Gastroesophageal sphincter (tissue), 3 donors: ENCODE results near the gene KCNN2.

ENCODE experiments used
- CTCF ChIP-seq, 4 experiments: fragments of 200-600 bp in 2 of 4; fragments of 450-650 bp in 2 of 4; sonication (generic) in 1 of 4; IDR thresholded peaks; one replicate each; pipeline ENCODE4 v1.5.1; 2017 to 2019; ENCODE audit warnings: antibody characterized with exemption in 4 of 4, mild to moderate bottlenecking in 2 of 4, moderate library complexity in 2 of 4
- EP300 ChIP-seq: sonication (generic); formaldehyde crosslinking; IDR thresholded peaks from one replicate; pipeline ENCODE4 v1.6.1; 2017; ENCODE audit warnings: antibody characterized with exemption, mild to moderate bottlenecking
- POLR2A ChIP-seq, 2 donors: fragments of 450-650 bp; IDR thresholded peaks; one replicate each; pipeline ENCODE4 v1.6.1; 2017; ENCODE audit warnings: antibody characterized with exemption in 2 of 2, mild to moderate bottlenecking in 2 of 2, moderate library complexity in 1 of 2
- POLR2AphosphoS5 ChIP-seq: sonication (generic); formaldehyde crosslinking; IDR thresholded peaks from one replicate; pipeline ENCODE4 v1.6.1; 2017; ENCODE audit warnings: antibody characterized with exemption

- no peak for TF ChIP-seq CTCF (IDR thresholded peaks at IDR 0.05)
- TF ChIP-seq POLR2A (IDR thresholded peaks at IDR 0.05): no peak
- no peak for TF ChIP-seq EP300
- TF ChIP-seq POLR2AphosphoS5: no peak
Observed at GRCh38 chr5:114435220-114435481, 73.3 kb downstream of the KCNN2 start.
